Fibroblast of villous mesenchyme (primary cell): ENCODE data around the gene TAF6. TPM values are rescaled to one million over a fixed set of nuclear protein-coding genes. Genes with fewer than 3 reads are reported as not detected.

Experiments
- DNase-seq: peaks from one replicate; pipeline ENCODE4 v3.0.0-alpha.2; 2010; ENCODE audit warnings: low read depth
- H3K4me3 ChIP-seq: 2 replicates; pipeline ENCODE4 v1.5.1; 2011; ENCODE audit warnings: low read depth, mild to moderate bottlenecking, low read length
- total RNA-seq: library from RNA; depleted of rRNA; stranded (reverse); fragments of >200 nt; gene quantifications from 2 replicates; pipeline ENCODE4 v1.2.3, GENCODE V29; 2012
- TF ChIP-seq, protein P1 (sequence below): IDR thresholded peaks from 2 replicates; pipeline ENCODE4 v1.5.1; 2012; ENCODE audit warnings: low read depth, mild to moderate bottlenecking, low read length; ENCODE audit not compliant: insufficient read depth

Gene TAF6
- total RNA-seq, 1 donor = 54.4 TPM

GRCh38 chr7:100126931-100127865 is 8.0 kb upstream of the TAF6 start, which contains the start of gene MBLAC1:
Gene MBLAC1, plus strand, starts transcription at chr7:100126967. Its CDS starts 429 bp downstream, at chr7:100127396.
- peak; percentile 94 for DNase-seq
- H3K4me3 ChIP-seq = peak within 1 kb of the TSS; percentile 74
- TF ChIP-seq, protein P1, sequence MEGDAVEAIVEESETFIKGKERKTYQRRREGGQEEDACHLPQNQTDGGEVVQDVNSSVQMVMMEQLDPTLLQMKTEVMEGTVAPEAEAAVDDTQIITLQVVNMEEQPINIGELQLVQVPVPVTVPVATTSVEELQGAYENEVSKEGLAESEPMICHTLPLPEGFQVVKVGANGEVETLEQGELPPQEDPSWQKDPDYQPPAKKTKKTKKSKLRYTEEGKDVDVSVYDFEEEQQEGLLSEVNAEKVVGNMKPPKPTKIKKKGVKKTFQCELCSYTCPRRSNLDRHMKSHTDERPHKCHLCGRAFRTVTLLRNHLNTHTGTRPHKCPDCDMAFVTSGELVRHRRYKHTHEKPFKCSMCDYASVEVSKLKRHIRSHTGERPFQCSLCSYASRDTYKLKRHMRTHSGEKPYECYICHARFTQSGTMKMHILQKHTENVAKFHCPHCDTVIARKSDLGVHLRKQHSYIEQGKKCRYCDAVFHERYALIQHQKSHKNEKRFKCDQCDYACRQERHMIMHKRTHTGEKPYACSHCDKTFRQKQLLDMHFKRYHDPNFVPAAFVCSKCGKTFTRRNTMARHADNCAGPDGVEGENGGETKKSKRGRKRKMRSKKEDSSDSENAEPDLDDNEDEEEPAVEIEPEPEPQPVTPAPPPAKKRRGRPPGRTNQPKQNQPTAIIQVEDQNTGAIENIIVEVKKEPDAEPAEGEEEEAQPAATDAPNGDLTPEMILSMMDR = no peak

DNA sequence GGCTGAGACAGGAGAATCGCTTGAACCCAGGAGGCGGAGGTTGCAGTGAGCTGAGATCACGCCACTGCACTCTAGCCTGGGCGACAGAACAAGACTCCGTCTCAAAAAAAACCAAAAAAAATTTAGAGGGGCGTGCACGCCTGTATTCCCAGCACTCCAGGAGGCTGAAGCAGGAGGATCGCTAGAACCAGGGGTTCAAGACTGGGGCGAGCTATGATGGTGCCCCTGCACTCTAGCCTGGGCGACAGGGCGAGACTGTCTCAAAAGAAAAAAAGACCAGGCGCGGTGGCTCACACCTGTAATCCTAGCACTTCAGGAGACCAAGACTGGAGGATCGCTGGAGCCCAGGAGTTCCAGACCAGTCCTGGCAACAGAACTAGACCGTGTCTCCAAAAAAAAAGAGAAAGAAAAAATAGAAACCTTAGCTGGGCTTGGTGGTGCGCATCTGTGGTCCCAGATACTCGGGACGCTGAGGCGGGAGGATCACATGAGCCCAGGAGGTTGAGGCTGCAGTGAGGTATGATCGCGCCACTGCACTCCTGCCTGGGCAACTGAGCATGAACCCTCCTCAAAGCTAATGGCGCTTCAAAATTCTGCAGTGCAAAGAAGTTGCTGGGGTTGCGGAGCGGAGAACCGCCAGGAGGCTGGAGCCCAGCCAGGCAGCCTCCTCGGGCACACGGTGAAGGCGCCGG is 7.2 kb upstream of the TAF6 start:
- no peak for DNase-seq
- TF ChIP-seq, protein P1 = no peak
- H3K4me3 ChIP-seq = peak overlapping the region; percentile 74

GRCh38 chr7:100124301-100125230 is 5.4 kb upstream of the TAF6 start:
- DNase-seq = no peak
- TF ChIP-seq, protein P1 = no peak
- no peak overlapping the region for H3K4me3 ChIP-seq

- H3K4me3 ChIP-seq = no peak overlapping the region
- DNase-seq = no peak
- TF ChIP-seq, protein P1 = no peak
Measured at GRCh38 chr7:100122568-100122967, 3.4 kb upstream of the TAF6 start.

- H3K4me3 ChIP-seq = no peak overlapping the region
- TF ChIP-seq, protein P1 = no peak
- no peak for DNase-seq
Measured at GRCh38 chr7:100122067-100122466, 2.9 kb upstream of the TAF6 start.

GRCh38 chr7:100120733-100121036 is 1.5 kb upstream of the TAF6 start:
- DNase-seq = no peak
- peak overlapping the region; percentile 97 for H3K4me3 ChIP-seq
- TF ChIP-seq, protein P1 = no peak
